GM21423 (cell line): ENCODE data around the gene TXNDC9.
"Not testable (repeated sequence)": the region's sequence is repeated elsewhere in the genome, so short reads cannot be mapped to it uniquely, and the experiment has no call there.

Experiments
- ATAC-seq: cut with Tn5 transposase; IDR thresholded peaks from one replicate; pipeline ENCODE4 v1.9.1; 2021; ENCODE audit warnings: mild to moderate bottlenecking, moderate library complexity; ENCODE audit not compliant: unreplicated experiment

Gene TXNDC9

GRCh38 chr2:99336804-99337112 is 625 bp upstream of the TXNDC9 start:
- ATAC-seq, result peak; percentile 9

GRCh38 chr2:99325384-99325783 is 10.7 kb downstream of the TXNDC9 start:
- ATAC-seq, result no peak

GRCh38 chr2:99317873-99318200 is 18.3 kb downstream of the TXNDC9 start:
- not testable (repeated sequence) for ATAC-seq

- no peak for ATAC-seq
Observed at GRCh38 chr2:99317161-99317872, 18.8 kb downstream of the TXNDC9 start.

- ATAC-seq, result not testable (repeated sequence)
Observed at GRCh38 chr2:99301097-99301496, 35.0 kb downstream of the TXNDC9 start, which contains the start of gene LYG1. Gene LYG1 (minus strand): TSS chr2:99301197. CDS start chr2:99295670, 5,527 bp downstream.

- no peak for ATAC-seq
Observed at GRCh38 chr2:99299580-99299979, 36.6 kb downstream of the TXNDC9 start.

GRCh38 chr2:99297994-99298393 is 38.1 kb downstream of the TXNDC9 start:
- ATAC-seq, result no peak

- no peak for ATAC-seq
Observed at GRCh38 chr2:99285526-99285925, 50.6 kb downstream of the TXNDC9 start.

GRCh38 chr2:99279969-99280695 is 56.0 kb downstream of the TXNDC9 start:
- no peak for ATAC-seq

GRCh38 chr2:99278793-99279291 is 57.3 kb downstream of the TXNDC9 start:
- no peak for ATAC-seq

GRCh38 chr2:99278195-99278765 is 57.9 kb downstream of the TXNDC9 start:
- ATAC-seq, result not testable (repeated sequence)

- ATAC-seq, result no peak
Observed at GRCh38 chr2:99275882-99276281, 60.3 kb downstream of the TXNDC9 start.
